Sigmoid colon (tissue), 7 donors: ENCODE results near the gene ASIC3. TPM values are rescaled to one million over a fixed set of nuclear protein-coding genes. Genes with fewer than 3 reads are reported as not detected.

Experiments used
- DNase-seq: peaks from one replicate; pipeline ENCODE4 v3.0.0-alpha.2; 2019
- H3K27ac ChIP-seq, 4 donors: fragments of 200-600 bp; sonication (generic); one replicate each; pipeline ENCODE4 v1.5.1; 2016 to 2019; ENCODE audit warnings: mild to moderate bottlenecking in 1 of 4
- H3K27me3 ChIP-seq, 3 donors: fragments of 200-600 bp; sonication (generic); one replicate each; pipeline ENCODE4 v1.5.1; 2019; ENCODE audit warnings: mild to moderate bottlenecking in 1 of 3
- H3K36me3 ChIP-seq, 4 donors: fragments of 200-600 bp; sonication (generic); one replicate each; pipeline ENCODE4 v1.5.1; 2016 to 2019
- H3K4me1 ChIP-seq, 4 donors: fragments of 200-600 bp; sonication (generic); one replicate each; pipeline ENCODE4 v1.5.1; 2017 to 2019
- H3K4me3 ChIP-seq, 4 donors: fragments of 200-600 bp; sonication (generic); one replicate each; pipeline ENCODE4 v1.5.1; 2017 to 2019; ENCODE audit warnings: mild to moderate bottlenecking in 2 of 4, moderate library complexity in 1 of 4
- H3K9me3 ChIP-seq, 4 donors: fragments of 200-600 bp in 3 of 4; sonication (generic) in 3 of 4; one replicate each; pipeline versions ENCODE4 v1.5.1 to v1.6.1; 2013 to 2019
- EP300 ChIP-seq, 4 donors: sonication (generic); formaldehyde crosslinking; IDR thresholded peaks; one replicate each; pipeline ENCODE4 v1.6.1; 2017; ENCODE audit warnings: antibody characterized with exemption in 4 of 4
- POLR2A ChIP-seq, 2 donors: fragments of 450-650 bp; IDR thresholded peaks; one replicate each; pipeline ENCODE4 v1.6.1; 2016; ENCODE audit warnings: antibody characterized with exemption in 2 of 2, mild to moderate bottlenecking in 2 of 2, moderate library complexity in 2 of 2
- POLR2AphosphoS5 ChIP-seq, 4 donors: sonication (generic); formaldehyde crosslinking; IDR thresholded peaks; one replicate each; pipeline ENCODE4 v1.6.1; 2017; ENCODE audit warnings: antibody characterized with exemption in 4 of 4
- WGBS, 2 donors: extraction: QIAGEN DNeasy Blood & Tissue Kit; methylation state at CpG; one replicate each; pipeline ENCODE4 v1.1.7; 2013; 5-methylcytosine and 5-hydroxymethylcytosine counted together
- intact Hi-C: fragments of 100-400 bp; cut with DNase I; formaldehyde crosslinking; loops from one replicate; pipeline ENCODE4 v1.15.1; 2023
- polyA plus RNA-seq, 3 donors: library from polyadenylated mRNA; stranded (reverse); fragments of 200-250 nt; gene quantifications; one replicate each; pipeline ENCODE4 v1.2.3, GENCODE V29; 2013
- total RNA-seq, 4 donors: library from RNA; depleted of rRNA; stranded (reverse); fragments of >200 nt; gene quantifications; one replicate each; pipeline ENCODE4 v1.1.0, GENCODE V29; 2016
- TF ChIP-seq, protein P1 (sequence below), 4 experiments: fragments of 450-650 bp in 3 of 4; fragments of 200-600 bp in 1 of 4; IDR thresholded peaks; one replicate each; pipeline ENCODE4 v1.5.1; 2016 to 2019; ENCODE audit warnings: antibody characterized with exemption in 4 of 4, mild to moderate bottlenecking in 3 of 4, moderate library complexity in 2 of 4
- donor health status: healthy with polysubstance abuse.
- donor health status: Bipolar disorder and iron deficiency.
- donor health status: healthy.

ASIC3 gene
- total and polyA plus RNA-seq, 7 donors, result 0.46 to 8.6 (median 3.1) TPM

DNA sequence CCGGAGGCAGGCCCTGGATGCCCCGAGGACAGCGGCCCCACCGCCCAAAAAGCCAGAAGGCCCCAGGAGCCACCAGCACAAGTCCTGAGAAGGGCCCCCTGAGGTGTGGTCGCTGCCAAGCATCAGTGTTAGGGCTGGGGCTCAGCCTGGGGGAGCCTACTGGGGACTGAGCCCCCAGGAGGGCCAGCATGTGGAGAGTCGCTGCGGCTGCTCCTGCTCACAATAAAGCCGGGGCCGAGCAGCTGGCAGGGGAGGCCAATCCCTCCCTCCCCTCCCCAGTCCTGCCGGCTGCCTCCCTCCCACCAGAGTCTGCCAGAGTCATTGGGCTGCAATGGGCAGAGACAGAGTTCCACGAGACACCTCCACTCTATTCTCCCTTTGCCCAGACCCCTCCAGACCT lies 3.1 kb upstream of the ASIC3 start:
- Histone ChIP-seq H3K36me3 (peaks cover 0 to 48% (median 16%) of the 10 kb centered on the region in 4 donors), H3K27me3 (peaks cover 0 to 3% (median 0%) of the 10 kb centered on the region in 3 donors), H3K4me3 (no peak overlapping the region), H3K9me3 (no peaks in the 10 kb centered on the region), H3K4me1 (peaks cover 0 to 14% (median 9%) of the 10 kb centered on the region in 4 donors), H3K27ac (no peak overlapping the region)
- WGBS, 2 donors, result 93 to 95% methylated on average over 11 of the region's 11 CpGs
- intact Hi-C loops, result no loop called here
- TF ChIP-seq POLR2AphosphoS5 (IDR thresholded peaks at IDR 0.05) (no peak), POLR2A (IDR thresholded peaks at IDR 0.05) (no peak), EP300 (IDR thresholded peaks at IDR 0.05) (no peak)
- TF ChIP-seq, protein P1, sequence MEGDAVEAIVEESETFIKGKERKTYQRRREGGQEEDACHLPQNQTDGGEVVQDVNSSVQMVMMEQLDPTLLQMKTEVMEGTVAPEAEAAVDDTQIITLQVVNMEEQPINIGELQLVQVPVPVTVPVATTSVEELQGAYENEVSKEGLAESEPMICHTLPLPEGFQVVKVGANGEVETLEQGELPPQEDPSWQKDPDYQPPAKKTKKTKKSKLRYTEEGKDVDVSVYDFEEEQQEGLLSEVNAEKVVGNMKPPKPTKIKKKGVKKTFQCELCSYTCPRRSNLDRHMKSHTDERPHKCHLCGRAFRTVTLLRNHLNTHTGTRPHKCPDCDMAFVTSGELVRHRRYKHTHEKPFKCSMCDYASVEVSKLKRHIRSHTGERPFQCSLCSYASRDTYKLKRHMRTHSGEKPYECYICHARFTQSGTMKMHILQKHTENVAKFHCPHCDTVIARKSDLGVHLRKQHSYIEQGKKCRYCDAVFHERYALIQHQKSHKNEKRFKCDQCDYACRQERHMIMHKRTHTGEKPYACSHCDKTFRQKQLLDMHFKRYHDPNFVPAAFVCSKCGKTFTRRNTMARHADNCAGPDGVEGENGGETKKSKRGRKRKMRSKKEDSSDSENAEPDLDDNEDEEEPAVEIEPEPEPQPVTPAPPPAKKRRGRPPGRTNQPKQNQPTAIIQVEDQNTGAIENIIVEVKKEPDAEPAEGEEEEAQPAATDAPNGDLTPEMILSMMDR (IDR thresholded peaks at IDR 0.05), result no peak
- no peak for DNase-seq

DNA sequence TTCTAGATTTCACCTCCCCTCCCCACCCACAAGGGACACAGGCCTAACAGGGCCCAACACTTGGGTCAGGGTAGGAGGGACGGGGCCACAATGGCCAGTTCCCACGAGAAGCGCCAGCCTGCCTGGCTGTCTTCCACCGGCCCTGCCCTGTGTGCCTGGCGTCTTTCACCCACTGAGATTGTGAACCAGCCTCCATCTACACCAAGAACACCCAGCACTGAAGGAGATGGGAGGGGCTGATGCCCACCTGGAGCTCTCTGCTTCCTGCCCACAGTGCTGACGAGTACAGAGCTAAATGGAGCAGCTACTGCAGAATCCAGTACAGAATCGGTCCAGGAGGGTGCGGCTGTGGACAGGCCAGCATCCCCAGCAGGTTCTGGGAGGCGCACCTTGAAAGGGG lies 2.4 kb upstream of the ASIC3 start:
- Histone ChIP-seq H3K36me3 (peaks cover 0 to 42% (median 16%) of the 10 kb centered on the region in 4 donors), H3K27me3 (peaks cover 0 to 10% (median 0%) of the 10 kb centered on the region in 3 donors), H3K27ac (no peak overlapping the region), H3K4me1 (peaks cover 0 to 20% (median 13%) of the 10 kb centered on the region in 4 donors), H3K4me3 (no peak overlapping the region), H3K9me3 (no peaks in the 10 kb centered on the region)
- TF ChIP-seq, protein P1 (IDR thresholded peaks at IDR 0.05), result no peak
- no peak for TF ChIP-seq POLR2AphosphoS5 (IDR thresholded peaks at IDR 0.05)
- no peak for TF ChIP-seq POLR2A (IDR thresholded peaks at IDR 0.05)
- TF ChIP-seq EP300 (IDR thresholded peaks at IDR 0.05), result no peak
- no peak for DNase-seq
- 86 to 88% methylated on average over 9 of the region's 9 CpGs for WGBS, 2 donors
- intact Hi-C loops, result no loop called here

DNA sequence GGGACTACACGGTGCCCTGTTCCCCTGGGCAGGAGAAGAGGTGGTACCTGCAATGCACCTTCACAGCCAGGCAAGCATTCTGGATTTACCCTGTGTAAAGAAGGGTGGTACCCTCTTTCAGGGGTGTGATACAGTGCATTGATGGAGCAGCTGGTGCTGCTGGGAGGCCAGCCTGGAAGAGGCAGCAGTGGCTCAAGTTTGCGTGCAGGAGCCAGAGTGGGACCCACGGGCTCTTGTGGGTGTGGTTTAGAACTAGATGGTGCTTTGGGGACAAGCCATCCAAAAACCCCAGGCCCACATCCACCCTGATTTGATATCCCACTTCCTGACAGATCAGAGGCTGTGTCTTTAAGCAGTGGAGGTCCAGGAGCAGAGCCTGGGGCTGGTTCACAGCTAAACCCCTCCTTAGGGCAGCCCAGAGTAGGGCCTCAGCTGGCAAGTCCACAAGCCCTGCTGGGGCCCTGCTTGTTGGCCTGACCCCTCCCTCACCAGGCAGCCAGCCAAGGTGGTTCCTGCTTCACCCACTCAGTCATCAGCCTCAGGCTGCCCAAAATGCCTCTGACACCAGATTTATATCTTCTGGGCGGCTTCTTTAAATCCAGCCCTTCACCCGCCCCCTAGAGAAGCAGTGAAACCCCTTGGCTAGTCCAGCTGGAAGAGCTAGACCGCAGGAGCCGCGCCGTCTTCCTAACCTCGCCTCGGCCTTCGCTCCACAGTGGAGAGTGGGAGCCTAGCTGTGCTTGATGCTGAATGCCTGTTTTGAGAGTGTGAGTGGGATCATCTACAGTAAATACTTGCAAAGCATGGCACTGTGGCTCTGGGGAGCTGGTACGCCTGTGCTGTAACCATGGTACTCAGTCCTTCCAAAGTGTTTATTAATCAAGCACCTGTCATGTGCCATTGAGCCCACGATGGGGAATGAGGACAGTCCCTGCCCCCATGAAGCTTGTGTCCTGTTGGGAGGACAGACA lies 1.4 kb upstream of the ASIC3 start:
- WGBS, 2 donors, result 61 to 65% methylated on average over 14 of the region's 14 CpGs
- H3K27me3 ChIP-seq, result peaks cover 0 to 10% (median 0%) of the 10 kb centered on the region in 3 donors
- peaks cover 0 to 29% (median 19%) of the 10 kb centered on the region in 4 donors for H3K4me1 ChIP-seq
- no peak for DNase-seq
- H3K36me3 ChIP-seq, result peaks cover 0 to 33% (median 12%) of the 10 kb centered on the region in 4 donors
- H3K27ac ChIP-seq, result no peak overlapping the region
- H3K4me3 ChIP-seq, result no peak overlapping the region
- intact Hi-C loops, result no loop called here
- TF ChIP-seq, protein P1 (IDR thresholded peaks at IDR 0.05), result no peak
- TF ChIP-seq POLR2A (IDR thresholded peaks at IDR 0.05) (no peak), EP300 (IDR thresholded peaks at IDR 0.05) (no peak), POLR2AphosphoS5 (IDR thresholded peaks at IDR 0.05) (no peak)
- no peaks in the 10 kb centered on the region for H3K9me3 ChIP-seq

DNA sequence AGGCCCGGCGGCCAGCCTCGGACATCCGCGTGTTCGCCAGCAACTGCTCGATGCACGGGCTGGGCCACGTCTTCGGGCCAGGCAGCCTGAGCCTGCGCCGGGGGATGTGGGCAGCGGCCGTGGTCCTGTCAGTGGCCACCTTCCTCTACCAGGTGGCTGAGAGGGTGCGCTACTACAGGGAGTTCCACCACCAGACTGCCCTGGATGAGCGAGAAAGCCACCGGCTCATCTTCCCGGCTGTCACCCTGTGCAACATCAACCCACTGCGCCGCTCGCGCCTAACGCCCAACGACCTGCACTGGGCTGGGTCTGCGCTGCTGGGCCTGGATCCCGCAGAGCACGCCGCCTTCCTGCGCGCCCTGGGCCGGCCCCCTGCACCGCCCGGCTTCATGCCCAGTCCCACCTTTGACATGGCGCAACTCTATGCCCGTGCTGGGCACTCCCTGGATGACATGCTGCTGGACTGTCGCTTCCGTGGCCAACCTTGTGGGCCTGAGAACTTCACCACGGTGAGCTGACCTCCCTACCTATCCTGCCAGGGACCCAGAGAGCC lies 656 bp downstream of the ASIC3 start:
- Histone ChIP-seq H3K27me3 (peaks cover 0 to 10% (median 0%) of the 10 kb centered on the region in 3 donors), H3K36me3 (peaks cover 0 to 24% (median 6%) of the 10 kb centered on the region in 4 donors), H3K4me1 (peaks cover 0 to 29% (median 19%) of the 10 kb centered on the region in 4 donors), H3K27ac (no peak overlapping the region), H3K9me3 (no peaks in the 10 kb centered on the region), H3K4me3 (no peak overlapping the region)
- no peak for DNase-seq
- intact Hi-C loops, result no loop called here
- 91 to 93% methylated on average over 38 of the region's 38 CpGs for WGBS, 2 donors
- TF ChIP-seq POLR2A (IDR thresholded peaks at IDR 0.05), result no peak
- TF ChIP-seq, protein P1 (IDR thresholded peaks at IDR 0.05), result no peak
